Activated T-helper 2 cell treated with anti-CD3 and anti-CD28 coated beads, Interferon-gamma antibody, Interleukin-2, Interleukin-4, amounts not matched to agents 10 μg/mL and 5 μg/mL and 100 μg/mL, durations not matched to agents 14 hours and 24 hours and 36 hours (primary cell): Measurements from ENCODE around the gene COLEC12. TPM values are rescaled to one million over a fixed set of nuclear protein-coding genes. Genes with fewer than 3 reads are reported as not detected.
"Not testable (repeated sequence)": the region's sequence is repeated elsewhere in the genome, so short reads cannot be mapped to it uniquely, and the experiment has no call there.

Experiments
- DNase-seq: peaks from one replicate; pipeline ENCODE4 v3.0.0; 2021; ENCODE audit warnings: low spot score
- H3K27ac Mint-ChIP-seq: one replicate; pipeline ENCODE4 v1.8.0; 2021; ENCODE audit warnings: mixed read lengths
- H3K27me3 Mint-ChIP-seq: one replicate; pipeline ENCODE4 v1.8.0; 2021; ENCODE audit warnings: low read depth, mixed read lengths
- H3K36me3 Mint-ChIP-seq: one replicate; pipeline ENCODE4 v1.8.0; 2021; ENCODE audit warnings: low read depth, mixed read lengths
- H3K4me1 Mint-ChIP-seq: one replicate; pipeline ENCODE4 v1.8.0; 2021; ENCODE audit warnings: low read depth, mixed read lengths
- H3K4me3 Mint-ChIP-seq: one replicate; pipeline ENCODE4 v1.8.0; 2021; ENCODE audit warnings: low read depth, mild to moderate bottlenecking, moderate library complexity, mixed read lengths
- H3K9me3 Mint-ChIP-seq: one replicate; pipeline ENCODE4 v1.8.0; 2021; ENCODE audit warnings: mixed read lengths
- intact Hi-C: fragments of 100-400 bp; cut with micrococcal nuclease; formaldehyde crosslinking; loops from one replicate; pipeline ENCODE4 v1.15.1; 2023
- total RNA-seq: library from RNA; stranded (reverse); gene quantifications from 2 replicates; pipeline ENCODE4 v1.2.3, GENCODE V29; 2022

The COLEC12 gene
- total RNA-seq, 1 donor from 2014 or later, result not detected

DNA sequence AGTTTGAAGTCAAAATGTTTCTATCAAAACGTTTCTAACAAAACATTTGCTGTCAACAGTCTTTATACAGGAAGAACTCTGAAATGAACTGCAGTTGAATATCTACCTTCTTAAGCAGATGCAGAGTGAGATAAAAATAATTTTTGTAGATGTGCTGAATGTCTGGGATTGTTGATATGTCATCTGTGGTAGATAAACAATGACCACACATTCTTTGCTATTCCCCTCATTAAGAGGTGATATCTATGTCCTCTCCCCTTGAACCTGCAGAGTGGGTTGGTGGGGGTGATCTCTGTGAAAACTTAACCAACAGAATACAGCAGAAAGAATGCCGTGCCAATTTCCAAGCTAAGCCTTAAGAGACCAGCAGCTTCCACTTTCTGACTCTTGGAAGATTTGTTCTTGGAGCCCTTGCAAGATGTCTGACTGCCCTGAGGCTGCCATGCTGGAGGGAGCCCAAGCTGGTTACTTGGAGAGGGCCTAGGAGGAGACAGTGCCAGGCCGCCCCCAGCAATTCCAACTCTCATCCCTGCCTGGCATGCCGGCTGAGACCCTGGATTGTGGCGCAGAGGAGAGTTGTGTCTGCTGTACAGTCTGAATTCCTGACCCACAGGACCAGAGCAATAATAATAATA lies 80.8 kb downstream of the COLEC12 start:
- intact Hi-C loops, result no loop called here
- no peak for DNase-seq
- H3K27ac Mint-ChIP-seq, result no peak overlapping the region
- no peak overlapping the region for H3K4me3 Mint-ChIP-seq
- no peaks in the 10 kb centered on the region for H3K9me3 Mint-ChIP-seq
- no peaks in the 10 kb centered on the region for H3K36me3 Mint-ChIP-seq
- peaks cover 6% of the 10 kb centered on the region for H3K27me3 Mint-ChIP-seq
- peaks cover 10% of the 10 kb centered on the region for H3K4me1 Mint-ChIP-seq

DNA sequence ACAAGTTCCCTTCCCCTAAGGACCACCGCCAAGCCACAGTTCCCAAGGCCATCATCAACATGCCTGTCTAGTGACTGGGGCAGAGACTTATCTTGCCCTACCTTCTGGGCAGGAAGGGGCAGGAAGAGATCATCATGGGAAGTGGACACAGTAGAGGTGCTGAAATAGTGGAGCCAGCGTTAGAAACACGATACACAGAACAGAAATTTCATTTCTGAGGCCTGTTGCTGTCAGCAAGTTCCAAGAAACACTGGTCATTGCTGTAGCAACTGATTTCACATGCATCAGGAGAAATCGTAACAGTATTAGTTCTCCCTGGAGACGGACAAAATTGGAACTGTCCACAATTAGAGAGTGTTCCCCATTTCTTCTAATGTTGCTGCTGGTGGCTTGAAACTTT lies 83.0 kb downstream of the COLEC12 start:
- intact Hi-C loops, result no loop called here
- Mint-ChIP-seq H3K36me3 (no peaks in the 10 kb centered on the region), H3K27me3 (peaks cover 14% of the 10 kb centered on the region), H3K4me3 (no peak overlapping the region), H3K4me1 (peaks cover 10% of the 10 kb centered on the region), H3K9me3 (no peaks in the 10 kb centered on the region), H3K27ac (no peak overlapping the region)
- no peak for DNase-seq

DNA sequence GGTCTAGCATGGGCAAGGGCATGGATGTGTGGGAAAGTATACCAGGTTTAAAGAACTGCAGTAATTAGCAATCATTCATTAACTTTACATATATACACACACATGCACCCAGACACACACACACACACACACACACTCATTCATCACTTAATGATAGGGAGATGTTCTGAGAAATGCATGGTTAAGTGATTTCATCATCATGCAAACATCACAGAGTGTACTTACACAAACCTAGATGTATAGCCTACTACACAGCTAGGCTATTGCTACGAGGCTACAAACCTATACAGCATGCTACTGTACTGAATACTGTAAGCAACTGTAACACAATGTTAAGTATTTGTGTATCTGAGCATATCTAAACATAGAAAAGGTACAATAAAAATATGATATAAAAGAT lies 83.6 kb downstream of the COLEC12 start:
- H3K27ac Mint-ChIP-seq, result no peak overlapping the region
- H3K27me3 Mint-ChIP-seq, result peaks cover 14% of the 10 kb centered on the region
- H3K9me3 Mint-ChIP-seq, result no peaks in the 10 kb centered on the region
- intact Hi-C loops, result no loop called here
- no peak for DNase-seq
- no peak overlapping the region for H3K4me3 Mint-ChIP-seq
- H3K4me1 Mint-ChIP-seq, result peaks cover 10% of the 10 kb centered on the region
- H3K36me3 Mint-ChIP-seq, result no peaks in the 10 kb centered on the region

DNA sequence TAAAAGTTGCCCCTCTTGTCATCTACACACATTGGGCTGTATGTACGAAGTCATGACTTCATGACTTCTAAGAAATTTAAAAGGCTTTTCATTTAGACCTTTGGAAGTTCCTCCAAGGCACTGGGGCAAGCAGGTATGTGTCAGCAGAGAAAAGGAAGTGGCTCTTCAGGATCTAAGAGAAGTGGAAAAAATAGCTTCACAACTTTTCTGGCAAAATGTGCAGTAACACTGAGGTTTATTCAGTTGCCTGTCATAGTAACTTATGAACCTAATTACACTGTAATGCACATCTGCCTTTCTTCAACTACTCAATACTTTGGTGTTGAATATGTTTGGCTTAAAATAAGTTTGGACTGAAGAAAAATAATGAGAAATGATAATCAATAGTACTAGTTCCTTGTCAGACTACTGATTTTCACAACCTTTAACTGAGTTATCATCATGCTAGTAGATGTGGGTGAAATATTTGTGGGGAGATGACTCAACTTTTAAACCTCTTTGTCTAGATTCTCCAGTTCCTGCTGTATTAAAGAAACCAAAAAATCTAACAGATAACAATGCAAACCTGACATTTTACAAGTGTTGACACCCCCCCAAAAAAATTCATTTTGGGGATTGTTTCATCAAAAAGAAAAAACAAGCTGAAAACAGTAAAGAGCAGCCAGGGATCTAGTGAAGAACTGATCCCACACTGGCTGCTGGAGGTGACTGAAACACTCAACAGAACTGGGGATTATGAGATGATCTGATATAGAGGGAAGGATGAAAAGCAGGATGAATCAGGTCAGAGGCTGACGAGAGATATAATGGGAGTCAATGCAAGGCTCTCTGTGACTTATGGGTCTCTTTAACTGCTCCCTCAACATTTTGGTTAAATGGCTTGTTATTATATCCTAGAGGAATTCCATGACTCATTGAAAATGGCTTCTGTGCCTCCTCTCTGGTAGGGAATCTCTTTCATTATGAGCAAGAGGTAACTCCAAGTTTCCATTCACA lies 84.6 kb downstream of the COLEC12 start:
- Mint-ChIP-seq H3K27me3 (peaks cover 20% of the 10 kb centered on the region), H3K4me3 (no peak overlapping the region), H3K36me3 (no peaks in the 10 kb centered on the region), H3K27ac (no peak overlapping the region), H3K4me1 (peaks cover 10% of the 10 kb centered on the region), H3K9me3 (no peaks in the 10 kb centered on the region)
- intact Hi-C loops, result no loop called here
- no peak for DNase-seq

DNA sequence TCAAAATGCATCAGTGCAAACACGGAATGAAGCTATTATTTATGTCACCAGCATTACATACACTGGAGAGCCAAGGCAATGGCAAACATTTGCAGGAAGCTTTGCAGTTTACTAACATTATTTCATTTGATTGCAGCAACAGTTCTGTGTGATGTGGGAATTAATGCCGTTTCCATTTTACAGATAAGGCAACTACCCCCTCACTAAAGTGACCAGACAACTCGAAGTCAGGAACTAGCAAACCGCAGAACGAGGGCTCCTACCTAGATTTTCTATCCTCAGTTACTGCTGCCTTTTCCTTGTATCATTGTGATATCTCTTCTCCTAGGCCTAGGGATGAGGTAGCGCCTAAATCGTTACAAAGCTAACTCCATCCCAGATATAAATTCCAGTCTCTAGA lies 85.5 kb downstream of the COLEC12 start:
- intact Hi-C loops, result no loop called here
- Mint-ChIP-seq H3K4me1 (peaks cover 10% of the 10 kb centered on the region), H3K9me3 (no peaks in the 10 kb centered on the region), H3K27me3 (peaks cover 22% of the 10 kb centered on the region), H3K27ac (no peak overlapping the region), H3K4me3 (no peak overlapping the region), H3K36me3 (no peaks in the 10 kb centered on the region)
- no peak for DNase-seq

DNA sequence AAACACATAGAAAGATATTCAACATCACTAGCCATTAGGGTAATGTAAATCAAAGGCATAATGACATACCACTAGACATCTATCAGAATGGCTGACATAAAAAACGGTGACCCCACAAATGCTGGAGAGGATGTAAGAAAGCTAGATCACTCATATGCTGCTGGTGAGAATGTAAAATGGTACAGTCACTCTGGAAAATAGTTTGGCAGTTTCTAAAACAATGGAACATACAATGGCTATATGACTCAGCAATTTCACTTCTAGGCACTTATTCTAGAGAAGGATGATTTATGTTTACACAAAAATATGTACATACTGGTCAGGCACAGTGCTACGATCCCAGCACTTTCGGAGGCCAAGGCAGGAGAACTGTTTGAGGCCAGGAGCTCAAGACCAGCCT lies 87.3 kb downstream of the COLEC12 start:
- H3K27me3 Mint-ChIP-seq, result peaks cover 22% of the 10 kb centered on the region
- peaks cover 10% of the 10 kb centered on the region for H3K4me1 Mint-ChIP-seq
- intact Hi-C loops, result no loop called here
- no peak overlapping the region for H3K4me3 Mint-ChIP-seq
- H3K9me3 Mint-ChIP-seq, result no peaks in the 10 kb centered on the region
- no peak for DNase-seq
- H3K36me3 Mint-ChIP-seq, result no peaks in the 10 kb centered on the region
- H3K27ac Mint-ChIP-seq, result no peak overlapping the region

DNA sequence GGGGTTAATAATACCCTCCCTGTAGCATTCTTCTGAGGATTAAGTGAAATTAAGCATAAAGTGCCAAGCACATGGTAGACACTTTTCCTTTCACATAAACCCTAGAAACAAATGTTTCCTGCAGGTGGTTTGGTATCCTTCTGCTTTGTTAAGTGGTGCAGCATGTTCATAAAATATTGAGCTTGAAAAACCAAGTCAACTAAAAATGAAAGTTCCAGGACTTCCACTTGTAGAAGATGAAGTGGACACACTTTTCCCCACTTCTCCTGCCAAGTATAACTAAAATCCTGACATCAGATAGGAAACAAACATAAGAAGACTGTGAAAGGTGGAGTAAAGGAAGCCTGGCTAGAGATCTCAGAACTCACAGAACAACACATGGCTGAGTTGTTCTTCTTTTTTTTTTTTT lies 90.5 kb downstream of the COLEC12 start:
- Mint-ChIP-seq H3K36me3 (no peaks in the 10 kb centered on the region), H3K27me3 (peaks cover 26% of the 10 kb centered on the region), H3K27ac (no peak overlapping the region), H3K4me1 (no peaks in the 10 kb centered on the region), H3K9me3 (peaks cover 11% of the 10 kb centered on the region), H3K4me3 (no peak overlapping the region)
- intact Hi-C loops, result no loop called here
- no peak for DNase-seq

DNA sequence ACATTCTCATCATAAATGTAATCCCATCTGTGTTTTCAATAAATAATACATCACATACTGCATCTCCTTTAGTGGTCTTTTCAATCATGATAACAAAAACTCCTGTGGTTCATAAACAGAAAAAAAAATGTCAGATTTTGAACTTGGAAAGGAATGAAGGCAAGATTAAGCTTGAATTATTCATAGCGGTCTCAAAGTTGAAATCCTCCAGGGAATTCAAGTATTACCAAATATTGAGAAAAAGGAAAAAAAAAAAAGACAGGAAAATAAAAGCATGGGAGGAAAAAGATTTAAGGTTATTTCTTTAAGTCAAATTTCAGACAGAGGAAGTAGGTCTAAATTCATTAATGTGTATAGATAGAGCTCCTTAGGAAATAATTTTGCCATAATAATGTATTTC lies 92.1 kb downstream of the COLEC12 start:
- Mint-ChIP-seq H3K36me3 (no peaks in the 10 kb centered on the region), H3K4me1 (no peaks in the 10 kb centered on the region), H3K27ac (no peak overlapping the region), H3K27me3 (peaks cover 22% of the 10 kb centered on the region), H3K9me3 (peaks cover 14% of the 10 kb centered on the region), H3K4me3 (no peak overlapping the region)
- intact Hi-C loops, result no loop called here
- no peak for DNase-seq

DNA sequence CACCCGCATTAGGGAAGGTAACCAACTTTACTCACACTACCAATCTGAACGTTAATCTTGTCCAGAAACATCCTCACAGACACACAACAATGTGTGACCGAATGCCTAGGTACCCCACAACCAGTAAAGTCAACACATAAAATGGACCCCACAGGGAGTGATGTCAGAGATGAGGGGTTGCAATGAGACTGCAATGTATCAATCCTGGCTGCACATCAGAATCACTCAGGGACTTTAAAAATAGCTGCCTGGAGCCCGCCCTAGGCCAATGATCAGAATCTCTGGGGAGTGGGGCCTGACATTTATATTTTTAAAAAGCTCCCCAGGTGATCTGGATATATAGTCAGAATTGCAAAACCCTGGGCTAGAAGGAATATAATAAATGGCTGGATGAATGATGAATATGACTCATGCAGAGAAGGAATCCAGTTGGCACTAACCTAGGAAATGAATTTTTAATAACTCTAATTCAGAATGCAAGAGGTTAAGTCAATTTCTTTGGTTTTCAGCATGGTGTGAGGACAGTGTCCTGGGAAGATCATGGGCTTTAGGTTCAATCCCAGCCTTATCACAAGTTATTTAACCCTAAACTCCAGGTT lies 92.8 kb downstream of the COLEC12 start:
- Mint-ChIP-seq H3K9me3 (peaks cover 14% of the 10 kb centered on the region), H3K27ac (no peak overlapping the region), H3K4me1 (no peaks in the 10 kb centered on the region), H3K27me3 (peaks cover 18% of the 10 kb centered on the region), H3K36me3 (no peaks in the 10 kb centered on the region), H3K4me3 (no peak overlapping the region)
- DNase-seq, result no peak
- intact Hi-C loops, result no loop called here

DNA sequence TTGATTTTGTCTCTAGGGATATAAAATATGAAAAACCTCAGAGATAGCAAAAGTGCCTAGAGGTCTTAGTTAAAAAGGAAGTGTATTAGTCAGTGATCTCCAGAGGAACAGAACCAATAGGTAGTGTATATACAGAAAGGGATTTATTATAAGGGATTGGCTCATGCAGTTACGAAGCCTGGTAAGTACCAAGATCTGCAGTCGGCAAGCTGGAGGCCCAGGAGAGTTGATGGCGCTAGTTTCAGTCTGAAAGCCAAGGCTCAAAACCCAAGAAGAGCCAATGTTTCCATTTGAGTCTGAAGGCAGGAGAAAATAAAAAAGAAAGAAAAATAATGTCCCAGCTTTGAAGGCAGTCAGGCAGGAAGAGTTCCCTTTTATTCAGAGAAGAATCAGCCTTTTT lies 93.3 kb downstream of the COLEC12 start:
- Mint-ChIP-seq H3K4me1 (no peaks in the 10 kb centered on the region), H3K27me3 (peaks cover 18% of the 10 kb centered on the region), H3K4me3 (no peak overlapping the region), H3K9me3 (peaks cover 14% of the 10 kb centered on the region), H3K27ac (no peak overlapping the region), H3K36me3 (no peaks in the 10 kb centered on the region)
- intact Hi-C loops, result no loop called here
- no peak for DNase-seq

DNA sequence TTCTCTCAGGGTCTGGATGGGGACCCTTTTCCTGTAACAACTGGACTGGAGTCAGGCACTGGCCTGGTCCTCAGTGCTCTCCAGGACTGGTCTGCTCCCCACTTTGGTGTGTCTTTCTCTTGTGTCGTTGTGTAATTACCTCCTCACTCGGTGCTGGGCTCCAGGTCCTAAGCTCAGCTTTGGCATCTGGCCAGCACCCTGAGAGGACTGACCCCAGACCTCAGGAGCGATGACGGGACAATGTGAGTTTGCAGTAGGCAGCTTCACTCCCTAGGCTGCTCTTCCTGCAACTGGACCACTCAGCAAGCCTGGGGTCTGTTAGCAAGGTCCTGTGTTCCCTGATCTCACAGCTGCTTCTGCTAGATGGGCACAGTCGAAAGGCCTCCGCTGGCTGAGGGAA lies 93.8 kb downstream of the COLEC12 start:
- Mint-ChIP-seq H3K27ac (no peak overlapping the region), H3K9me3 (peaks cover 14% of the 10 kb centered on the region), H3K36me3 (no peaks in the 10 kb centered on the region), H3K4me3 (no peak overlapping the region), H3K4me1 (no peaks in the 10 kb centered on the region), H3K27me3 (peaks cover 13% of the 10 kb centered on the region)
- DNase-seq, result no peak
- intact Hi-C loops, result no loop called here

DNA sequence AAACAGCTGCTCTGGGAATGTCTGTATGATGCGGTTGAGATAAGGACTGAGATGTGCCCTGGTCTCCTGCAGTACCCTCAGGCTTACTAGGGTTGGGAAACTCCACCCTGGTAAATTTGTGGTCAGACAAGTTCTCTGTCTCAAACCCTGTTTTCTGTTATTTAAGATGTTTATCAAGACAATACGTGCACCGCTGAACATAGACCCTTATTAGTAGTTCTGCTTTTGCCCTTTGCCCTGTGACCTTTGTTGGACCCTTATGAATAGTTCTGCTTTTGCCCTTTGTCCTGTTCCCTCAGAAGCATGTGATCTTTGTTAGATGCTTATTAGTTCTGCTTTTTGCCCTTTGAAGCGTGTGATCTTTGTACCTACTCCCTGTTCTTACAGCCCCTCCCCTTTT lies 95.5 kb downstream of the COLEC12 start:
- H3K4me1 Mint-ChIP-seq, H3K4me3 Mint-ChIP-seq, DNase-seq, H3K36me3 Mint-ChIP-seq, H3K27me3 Mint-ChIP-seq, intact Hi-C loops, H3K27ac Mint-ChIP-seq: not testable (repeated sequence)
- peaks cover 14% of the 10 kb centered on the region for H3K9me3 Mint-ChIP-seq

DNA sequence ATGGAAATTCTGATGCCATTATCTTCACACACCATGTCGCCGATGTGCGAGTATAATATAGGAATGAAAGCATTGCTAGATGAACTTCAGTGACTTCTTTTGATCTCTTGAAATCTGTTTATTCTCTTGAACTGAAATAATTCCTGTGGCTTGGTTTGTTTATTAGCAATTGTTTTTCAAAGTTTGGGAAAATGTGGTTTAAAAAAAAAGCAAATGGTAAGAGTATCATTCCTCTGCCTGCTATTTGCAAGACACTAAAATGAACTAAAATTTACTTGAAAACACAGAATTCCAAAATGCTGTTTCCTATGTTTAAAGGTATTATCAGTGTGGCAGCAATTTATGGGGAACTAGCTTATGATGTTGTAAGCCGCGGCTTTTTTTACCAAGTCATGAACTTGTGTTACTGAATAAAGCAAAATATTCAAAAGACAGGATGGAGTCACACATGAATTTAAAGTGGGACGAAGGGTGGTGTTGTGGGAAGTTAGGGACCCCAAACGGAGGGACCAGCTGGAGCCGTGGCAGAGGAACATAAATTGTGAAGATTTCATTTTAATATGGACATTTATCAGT lies 96.4 kb downstream of the COLEC12 start:
- Mint-ChIP-seq H3K4me3 (no peak overlapping the region), H3K27me3 (peaks cover 3% of the 10 kb centered on the region), H3K27ac (no peak overlapping the region), H3K36me3 (no peaks in the 10 kb centered on the region), H3K4me1 (no peaks in the 10 kb centered on the region), H3K9me3 (peaks cover 14% of the 10 kb centered on the region)
- no peak for DNase-seq
- intact Hi-C loops, result no loop called here
